ENCODE results near the gene B4GALNT4. TPM values are rescaled to one million over a fixed set of nuclear protein-coding genes. Genes with fewer than 3 reads are reported as not detected.

The B4GALNT4 gene
- total and polyA plus RNA-seq, 2 of the 13 experiments (the other 11 are each of a cell fraction or from before 2014, with no cell fraction given), result 30.5 to 50.1 TPM

DNA sequence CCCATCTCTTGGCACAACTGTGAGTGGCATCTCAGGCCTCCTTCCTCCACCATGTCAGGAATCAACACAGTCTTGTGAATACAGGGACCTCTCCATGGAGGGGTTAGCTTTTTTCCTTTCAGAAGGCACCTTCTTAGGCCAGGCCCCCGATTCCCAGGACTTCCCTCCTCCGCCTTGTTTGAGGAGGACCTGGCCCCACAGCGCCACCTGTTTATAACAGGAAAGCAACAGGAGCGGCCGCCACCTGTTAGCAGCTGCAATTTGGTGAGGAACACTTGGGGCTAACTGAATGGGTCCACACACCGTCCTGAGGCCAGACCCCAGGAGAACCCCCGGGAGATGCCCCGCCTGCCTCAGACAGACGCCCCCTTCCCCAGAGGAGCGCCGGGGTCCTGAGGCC is 20.9 kb downstream of the B4GALNT4 start:
- ChIA-PET POLR2A (no interaction called here), CTCF (ENCODE audit: low intra/inter-chr PET ratio, low total read pairs) (no interaction called here)
- Histone ChIP-seq H2AFZ (ENCODE audit: low read length) (no peak overlapping the region), H4K20me1 (ENCODE audit: insufficient read depth, low read length) (no peaks in the 10 kb centered on the region), H3K4me2 (ENCODE audit: low read depth, low read length) (peak overlapping the region; percentile 23; the same call in 1 of the 2 replicates), H3K27ac (ENCODE audit: extremely low read length, insufficient read depth, low read length) (no peak overlapping the region), H3K79me2 (ENCODE audit: insufficient read depth, low read length) (peaks cover 6% of the 10 kb centered on the region), H3K9me3 (ENCODE audit: low read length) (no peaks in the 10 kb centered on the region), H3K4me3 (replicated peaks in 1 of 3; ENCODE audit: insufficient read depth in 1 of 3, low read depth in 2 of 3, low read length in 3 of 3) (no peak overlapping the region), H3K27me3 (ENCODE audit: control insufficient read depth in 1 of 2, insufficient read depth in 2 of 2, low read length in 2 of 2) (peaks cover 4 to 26% of the 10 kb centered on the region in 2 experiments; a peak in 4 of 5 replicates), H3K9ac (ENCODE audit: insufficient read depth, low read depth, low read length) (no peak overlapping the region), H3K4me1 (ENCODE audit: insufficient read depth, low read length) (peaks cover 49% of the 10 kb centered on the region), H3K36me3 (replicated peaks in 1 of 2; ENCODE audit: control insufficient read depth in 1 of 2, insufficient read depth in 2 of 2, low read length in 2 of 2) (no peaks in the 10 kb centered on the region)
- no TSS peak for BruUV-seq (replicated peaks)
- FAIRE-seq, result no peak
- 0 out of 3 replicates have a peak, but pooled peaks have one; percentile 7 for ATAC-seq
- in situ Hi-C loops (cut with HindIII; ENCODE audit: extremely low pct_ligation_motif_present, low pct_unique_long_range_greater_than_20kb), result no loop called here
- intact Hi-C loops (cut with micrococcal nuclease; ENCODE audit: unreplicated experiment), result no loop called here
- peak; percentile 50 for DNase-seq (ENCODE audit: low spot score)
- no CpG with 5 or more reads among the region's 11 CpGs for WGBS (ENCODE audit: low lambda C conversion rate)
- no peak for TF ChIP-seq ZSCAN25 (CRISPR knock-in tag; IDR thresholded peaks at IDR 0.05)
- TF ChIP-seq CBX2 (IDR thresholded peaks at IDR 0.05; ENCODE audit: low read depth, low read length), result no peak
- no peak for TF ChIP-seq CBX2 (CRISPR knock-in tag; IDR thresholded peaks at IDR 0.05; ENCODE audit: low read depth)
- TF ChIP-seq ZNF446 (CRISPR knock-in tag; IDR thresholded peaks at IDR 0.05), result no peak
- TF ChIP-seq, protein P1, sequence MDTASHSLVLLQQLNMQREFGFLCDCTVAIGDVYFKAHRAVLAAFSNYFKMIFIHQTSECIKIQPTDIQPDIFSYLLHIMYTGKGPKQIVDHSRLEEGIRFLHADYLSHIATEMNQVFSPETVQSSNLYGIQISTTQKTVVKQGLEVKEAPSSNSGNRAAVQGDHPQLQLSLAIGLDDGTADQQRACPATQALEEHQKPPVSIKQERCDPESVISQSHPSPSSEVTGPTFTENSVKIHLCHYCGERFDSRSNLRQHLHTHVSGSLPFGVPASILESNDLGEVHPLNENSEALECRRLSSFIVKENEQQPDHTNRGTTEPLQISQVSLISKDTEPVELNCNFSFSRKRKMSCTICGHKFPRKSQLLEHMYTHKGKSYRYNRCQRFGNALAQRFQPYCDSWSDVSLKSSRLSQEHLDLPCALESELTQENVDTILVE (CRISPR knock-in tag; IDR thresholded peaks at IDR 0.05), result no peak
- TF ChIP-seq, protein P2, sequence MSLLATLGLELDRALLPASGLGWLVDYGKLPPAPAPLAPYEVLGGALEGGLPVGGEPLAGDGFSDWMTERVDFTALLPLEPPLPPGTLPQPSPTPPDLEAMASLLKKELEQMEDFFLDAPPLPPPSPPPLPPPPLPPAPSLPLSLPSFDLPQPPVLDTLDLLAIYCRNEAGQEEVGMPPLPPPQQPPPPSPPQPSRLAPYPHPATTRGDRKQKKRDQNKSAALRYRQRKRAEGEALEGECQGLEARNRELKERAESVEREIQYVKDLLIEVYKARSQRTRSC (CRISPR knock-in tag; IDR thresholded peaks at IDR 0.05; ENCODE audit: low read depth), result no peak
- TF ChIP-seq ZNF138 (CRISPR knock-in tag; IDR thresholded peaks at IDR 0.05; ENCODE audit: low read depth), result no peak
- no peak for TF ChIP-seq FOXA1 (IDR thresholded peaks at IDR 0.05)
- TF ChIP-seq FOXA1 (CRISPR knock-in tag; IDR thresholded peaks at IDR 0.05), result 0 out of 2 replicates have a peak, but pooled peaks have one; percentile 25
- TF ChIP-seq ZNF263 (CRISPR knock-in tag; IDR thresholded peaks at IDR 0.05), result peak; percentile 53; the same call in 1 of the 2 replicates
- TF ChIP-seq NR2F6 (IDR thresholded peaks at IDR 0.05), result no peak
- no peak for TF ChIP-seq NR2F6 (CRISPR knock-in tag; IDR thresholded peaks at IDR 0.05)
- TF ChIP-seq ZBTB21 (CRISPR knock-in tag; IDR thresholded peaks at IDR 0.05), result no peak
- TF ChIP-seq, protein P3, sequence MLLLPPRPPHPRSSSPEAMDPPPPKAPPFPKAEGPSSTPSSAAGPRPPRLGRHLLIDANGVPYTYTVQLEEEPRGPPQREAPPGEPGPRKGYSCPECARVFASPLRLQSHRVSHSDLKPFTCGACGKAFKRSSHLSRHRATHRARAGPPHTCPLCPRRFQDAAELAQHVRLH (CRISPR knock-in tag; IDR thresholded peaks at IDR 0.05; ENCODE audit: borderline replicate concordance, low read depth), result no peak
- TF ChIP-seq EZH2 (conservative IDR thresholded peaks at IDR 0.05; ENCODE audit: low read depth, low read length), result no peak
- no peak for TF ChIP-seq HDAC2 (CRISPR knock-in tag; IDR thresholded peaks at IDR 0.05)
- TF ChIP-seq, protein P4, sequence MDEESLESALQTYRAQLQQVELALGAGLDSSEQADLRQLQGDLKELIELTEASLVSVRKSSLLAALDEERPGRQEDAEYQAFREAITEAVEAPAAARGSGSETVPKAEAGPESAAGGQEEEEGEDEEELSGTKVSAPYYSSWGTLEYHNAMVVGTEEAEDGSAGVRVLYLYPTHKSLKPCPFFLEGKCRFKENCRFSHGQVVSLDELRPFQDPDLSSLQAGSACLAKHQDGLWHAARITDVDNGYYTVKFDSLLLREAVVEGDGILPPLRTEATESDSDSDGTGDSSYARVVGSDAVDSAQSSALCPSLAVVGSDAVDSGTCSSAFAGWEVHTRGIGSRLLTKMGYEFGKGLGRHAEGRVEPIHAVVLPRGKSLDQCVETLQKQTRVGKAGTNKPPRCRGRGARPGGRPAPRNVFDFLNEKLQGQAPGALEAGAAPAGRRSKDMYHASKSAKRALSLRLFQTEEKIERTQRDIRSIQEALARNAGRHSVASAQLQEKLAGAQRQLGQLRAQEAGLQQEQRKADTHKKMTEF (CRISPR knock-in tag; IDR thresholded peaks at IDR 0.05), result no peak
- TF ChIP-seq ZNF207 (IDR thresholded peaks at IDR 0.05; ENCODE audit: borderline replicate concordance), result no peak
- TF ChIP-seq ZNF550 (CRISPR knock-in tag; IDR thresholded peaks at IDR 0.05; ENCODE audit: borderline replicate concordance), result no peak
- no peak for TF ChIP-seq TOE1 (CRISPR knock-in tag; IDR thresholded peaks at IDR 0.05)
- 0 out of 2 replicates have a peak, but pooled peaks have one; percentile 21 for TF ChIP-seq GATAD2A (CRISPR knock-in tag; IDR thresholded peaks at IDR 0.05)
- TF ChIP-seq ZFAT (CRISPR knock-in tag; conservative IDR thresholded peaks at IDR 0.05), result no peak
- TF ChIP-seq ZNF136 (CRISPR knock-in tag; IDR thresholded peaks at IDR 0.05; ENCODE audit: low read depth), result no peak
- no peak for TF ChIP-seq SRSF9 (IDR thresholded peaks at IDR 0.05; ENCODE audit: borderline replicate concordance, insufficient read depth, low read depth, low read length, poor library complexity, severe bottlenecking)
